Parathyroid adenoma (tissue), 2 donors: Measurements from ENCODE around the gene MALT1.

Experiments
- H2AFZ ChIP-seq: fragments of 300-600 bp; sonication (generic); one replicate; pipeline ENCODE4 v1.7.0; 2017; ENCODE audit warnings: antibody characterized with exemption, mild to moderate bottlenecking
- H3K27ac ChIP-seq: fragments of 300-600 bp; sonication (generic); one replicate; pipeline ENCODE4 v1.7.0; 2017
- H3K27me3 ChIP-seq: fragments of 300-600 bp; sonication (generic); one replicate; pipeline ENCODE4 v1.7.0; 2017; ENCODE audit warnings: low read length; ENCODE audit not compliant: control insufficient read depth, insufficient read depth
- H3K36me3 ChIP-seq: fragments of 300-600 bp; sonication (generic); one replicate; pipeline ENCODE4 v1.7.0; 2017; ENCODE audit warnings: low read length; ENCODE audit not compliant: control insufficient read depth, insufficient read depth
- H3K4me1 ChIP-seq: fragments of 300-600 bp; sonication (generic); one replicate; pipeline ENCODE4 v1.7.0; 2017; ENCODE audit warnings: control low read depth
- H3K4me2 ChIP-seq: fragments of 300-600 bp; sonication (generic); one replicate; pipeline ENCODE4 v1.7.0; 2017; ENCODE audit warnings: low read length
- H3K4me3 ChIP-seq: fragments of 300-600 bp; sonication (generic); one replicate; pipeline ENCODE4 v1.7.0; 2017; ENCODE audit warnings: low read depth, low read length
- H3K79me2 ChIP-seq: fragments of 300-600 bp; sonication (generic); one replicate; pipeline ENCODE4 v1.7.0; 2017; ENCODE audit warnings: control low read depth
- H3K9ac ChIP-seq: fragments of 300-600 bp; sonication (generic); one replicate; pipeline ENCODE4 v1.7.0; 2017; ENCODE audit warnings: mild to moderate bottlenecking
- H3K9me3 ChIP-seq: fragments of 300-600 bp; sonication (generic); one replicate; pipeline ENCODE4 v1.7.0; 2017; ENCODE audit warnings: low read length; ENCODE audit not compliant: control insufficient read depth
- CTCF ChIP-seq: fragments of 300-600 bp; sonication (generic); IDR thresholded peaks from one replicate; pipeline ENCODE4 v1.7.0; 2017; ENCODE audit warnings: antibody characterized with exemption, mild to moderate bottlenecking
- donor health status: primary hyperparathyroidism.

MALT1 gene

DNA sequence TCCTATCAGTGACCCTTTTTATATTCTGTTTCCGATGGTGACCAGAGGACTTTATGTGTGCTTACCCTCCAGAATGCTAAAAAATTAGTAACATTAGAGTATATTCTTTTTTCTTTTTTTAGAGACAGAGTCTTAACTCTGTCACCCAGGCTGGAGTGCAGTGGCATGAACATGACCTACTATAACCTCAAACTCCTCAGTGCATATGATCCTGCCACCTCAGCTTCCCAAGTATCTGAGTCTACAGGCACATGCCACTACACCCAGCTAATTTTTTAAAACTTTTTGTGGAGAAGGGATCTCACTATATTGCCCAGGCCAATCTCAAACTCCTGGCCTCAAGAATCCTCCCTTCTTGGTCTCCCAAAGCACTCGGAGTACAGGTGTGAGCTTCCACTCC, 74.6 kb downstream of the MALT1 start:
- Histone ChIP-seq H2AFZ (no peak overlapping the region), H3K9ac (no peak overlapping the region), H3K4me1 (no peaks in the 10 kb centered on the region), H3K9me3 (no peaks in the 10 kb centered on the region), H3K79me2 (no peaks in the 10 kb centered on the region), H3K4me2 (no peak overlapping the region), H3K27ac (no peak overlapping the region), H3K36me3 (no peaks in the 10 kb centered on the region), H3K27me3 (no peaks in the 10 kb centered on the region), H3K4me3 (no peak overlapping the region)
- no peak for TF ChIP-seq CTCF

DNA sequence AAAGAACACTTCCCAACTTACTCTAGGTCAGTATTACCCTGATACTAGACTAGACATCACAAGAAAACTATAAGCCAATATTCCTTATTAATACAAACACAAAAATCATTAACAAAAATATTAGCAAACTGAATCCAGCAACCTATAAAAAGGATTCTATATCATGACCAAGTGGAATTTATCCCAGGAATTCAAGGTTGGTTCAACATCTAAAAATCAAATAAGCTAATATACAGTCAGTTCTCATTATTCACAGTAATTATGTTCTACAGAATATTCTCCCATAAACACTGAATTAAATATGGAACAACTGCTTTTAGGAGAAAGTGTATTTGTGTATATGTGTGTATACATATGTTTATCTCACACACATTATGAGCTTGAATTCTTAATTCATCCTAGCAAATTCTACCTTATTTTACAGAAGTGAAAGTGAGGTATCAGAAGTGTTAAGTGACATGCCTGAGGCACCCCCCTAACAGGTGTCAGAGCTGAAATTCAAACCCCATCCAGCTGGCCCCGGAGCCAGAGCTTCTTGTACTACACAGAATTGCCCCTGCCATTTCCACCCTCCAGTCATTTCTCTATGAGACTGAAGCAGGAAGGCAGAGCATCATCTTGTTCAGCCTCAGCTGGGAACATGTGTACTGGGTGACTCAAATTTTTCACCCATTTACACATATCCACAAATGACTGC, 77.8 kb downstream of the MALT1 start:
- no peak overlapping the region for H3K4me2 ChIP-seq
- no peak for TF ChIP-seq CTCF
- H2AFZ ChIP-seq, result no peak overlapping the region
- H3K27me3 ChIP-seq, result no peaks in the 10 kb centered on the region
- H3K36me3 ChIP-seq, result no peaks in the 10 kb centered on the region
- no peaks in the 10 kb centered on the region for H3K9me3 ChIP-seq
- no peak overlapping the region for H3K27ac ChIP-seq
- H3K4me3 ChIP-seq, result no peak overlapping the region
- H3K79me2 ChIP-seq, result no peaks in the 10 kb centered on the region
- H3K9ac ChIP-seq, result no peak overlapping the region
- H3K4me1 ChIP-seq, result no peaks in the 10 kb centered on the region

DNA sequence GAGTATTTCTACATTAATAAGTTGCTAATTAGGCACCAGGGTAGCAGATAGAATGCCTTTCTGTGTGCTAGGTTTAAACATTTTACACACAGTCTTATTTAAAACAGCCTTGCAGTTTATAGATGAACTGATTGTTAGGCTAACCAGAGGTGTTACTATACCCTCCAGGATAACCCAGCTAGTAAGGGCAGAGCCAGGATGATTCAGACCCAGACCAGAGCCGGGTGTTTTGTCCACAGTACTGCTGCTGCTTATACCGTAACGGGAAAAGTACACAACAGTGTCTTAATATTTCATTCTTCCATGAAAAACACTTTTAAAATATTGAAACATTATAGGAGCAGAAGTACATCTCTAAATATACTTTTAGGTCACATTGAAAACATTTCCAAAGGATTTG, 82.7 kb downstream of the MALT1 start:
- Histone ChIP-seq H3K4me1 (no peaks in the 10 kb centered on the region), H3K9me3 (no peaks in the 10 kb centered on the region), H2AFZ (no peak overlapping the region), H3K4me3 (no peak overlapping the region), H3K36me3 (no peaks in the 10 kb centered on the region), H3K79me2 (no peaks in the 10 kb centered on the region), H3K9ac (no peak overlapping the region), H3K27ac (no peak overlapping the region), H3K4me2 (no peak overlapping the region), H3K27me3 (no peaks in the 10 kb centered on the region)
- TF ChIP-seq CTCF, result no peak

GRCh38 chr18:58754544-58755068, 83.3 kb downstream of the MALT1 start:
- no peaks in the 10 kb centered on the region for H3K4me1 ChIP-seq
- H3K9me3 ChIP-seq, result no peaks in the 10 kb centered on the region
- no peaks in the 10 kb centered on the region for H3K27me3 ChIP-seq
- H3K36me3 ChIP-seq, result no peaks in the 10 kb centered on the region
- H3K9ac ChIP-seq, result no peak overlapping the region
- no peak overlapping the region for H3K4me2 ChIP-seq
- H3K79me2 ChIP-seq, result no peaks in the 10 kb centered on the region
- no peak overlapping the region for H3K4me3 ChIP-seq
- no peak overlapping the region for H3K27ac ChIP-seq
- no peak for TF ChIP-seq CTCF
- H2AFZ ChIP-seq, result no peak overlapping the region
